Left hindlimb (tissue), 1 donor: ENCODE measurements around the gene SLC25A17.
"Not testable (repeated sequence)": the region's sequence is repeated elsewhere in the genome, so short reads cannot be mapped to it uniquely, and the experiment has no call there.

Experiments
- DNase-seq: peaks from one replicate; pipeline ENCODE4 v3.0.0-alpha.2; 2018

The SLC25A17 gene

DNA sequence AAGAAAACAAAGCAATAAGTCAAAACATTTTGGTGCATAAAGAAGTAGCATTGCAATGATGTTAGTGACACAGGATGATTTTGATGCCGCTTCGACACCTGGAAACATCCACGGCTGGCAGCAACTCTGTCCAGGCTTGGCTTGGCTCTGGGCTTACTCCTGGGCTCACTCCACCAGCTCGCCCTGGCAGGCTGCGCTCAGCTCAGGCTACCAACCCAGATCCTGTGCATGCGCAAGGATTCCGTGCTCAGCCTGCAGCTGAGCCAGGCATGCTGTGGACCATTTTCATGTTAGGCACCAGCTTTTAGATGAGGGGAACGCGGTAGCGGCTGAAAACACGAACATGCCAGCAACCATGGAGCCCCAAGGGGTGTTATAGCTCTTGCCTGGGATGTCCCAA, 66.0 kb downstream of the SLC25A17 start:
- no peak for DNase-seq

- no peak for DNase-seq
These were observed 67.9 kb downstream of the SLC25A17 start for GRCh38 chr22:40751250-40751649.

- DNase-seq, result no peak
These were observed 69.3 kb downstream of the SLC25A17 start for GRCh38 chr22:40749829-40750228.

- DNase-seq, result no peak
These were observed 70.5 kb downstream of the SLC25A17 start for GRCh38 chr22:40748388-40749355.

GRCh38 chr22:40747361-40747760, 71.8 kb downstream of the SLC25A17 start:
- no peak for DNase-seq

- no peak for DNase-seq
These were observed 72.5 kb downstream of the SLC25A17 start for GRCh38 chr22:40746428-40747220.

GRCh38 chr22:40743768-40744167, 75.4 kb downstream of the SLC25A17 start:
- no peak for DNase-seq

- DNase-seq, result no peak
These were observed 78.0 kb downstream of the SLC25A17 start for GRCh38 chr22:40741116-40741515.

DNA sequence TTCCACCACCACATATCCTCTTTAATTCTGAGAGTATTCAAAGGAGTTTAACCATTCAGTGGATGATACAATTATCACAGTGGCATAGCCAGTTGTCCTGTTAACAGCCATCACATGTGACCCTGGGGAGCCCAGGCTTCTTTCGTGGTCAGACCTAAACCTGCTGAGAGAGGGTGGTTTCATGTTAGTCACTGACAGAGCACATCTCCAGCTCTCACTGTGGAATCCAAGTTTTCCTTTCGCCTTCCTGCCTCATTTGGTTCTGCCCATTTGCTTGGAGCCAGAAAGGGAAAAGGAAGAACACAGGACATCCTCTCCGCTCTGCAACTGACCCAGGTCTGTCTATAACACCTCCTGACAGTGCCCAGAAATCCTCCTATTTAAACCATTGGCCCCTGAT, 79.4 kb downstream of the SLC25A17 start:
- DNase-seq, result no peak

DNA sequence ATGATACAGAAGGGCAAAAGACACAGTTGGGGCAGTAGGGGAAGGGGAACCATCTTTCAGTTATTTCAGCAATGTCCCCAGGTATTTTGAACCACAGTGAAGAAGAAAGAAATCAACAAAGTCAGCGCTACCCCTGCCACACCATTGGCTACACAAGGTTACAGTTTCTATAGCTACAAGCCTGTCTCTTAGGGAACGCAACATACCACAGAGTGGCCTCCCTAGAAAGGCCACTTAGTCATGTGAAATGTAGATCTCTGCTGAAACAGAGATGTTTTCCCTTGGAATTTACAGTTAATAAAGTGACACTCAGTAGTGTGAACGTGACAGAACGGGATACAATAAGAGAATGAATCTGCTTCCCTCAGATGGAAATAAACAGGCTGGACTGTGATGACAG, 85.2 kb downstream of the SLC25A17 start:
- DNase-seq, result no peak

DNA sequence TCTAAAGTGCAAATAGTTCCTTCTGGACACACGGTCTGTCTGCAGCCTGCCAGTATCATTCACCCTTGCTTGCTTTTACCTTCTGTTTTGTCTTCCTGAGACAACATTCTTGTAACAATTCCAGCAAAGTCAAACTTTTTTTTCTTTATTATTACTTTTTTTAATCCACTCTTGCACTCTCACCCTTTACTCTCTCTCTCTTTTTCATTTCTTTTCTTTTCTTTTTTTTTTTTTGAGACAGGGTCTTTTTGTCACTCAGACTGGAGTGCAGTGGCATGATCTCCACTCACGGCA, 86.2 kb downstream of the SLC25A17 start:
- DNase-seq, result no peak

- no peak for DNase-seq
These were observed 89.9 kb downstream of the SLC25A17 start for GRCh38 chr22:40729284-40729683.

- no peak for DNase-seq
These were observed 90.4 kb downstream of the SLC25A17 start for GRCh38 chr22:40728731-40729189.

DNA sequence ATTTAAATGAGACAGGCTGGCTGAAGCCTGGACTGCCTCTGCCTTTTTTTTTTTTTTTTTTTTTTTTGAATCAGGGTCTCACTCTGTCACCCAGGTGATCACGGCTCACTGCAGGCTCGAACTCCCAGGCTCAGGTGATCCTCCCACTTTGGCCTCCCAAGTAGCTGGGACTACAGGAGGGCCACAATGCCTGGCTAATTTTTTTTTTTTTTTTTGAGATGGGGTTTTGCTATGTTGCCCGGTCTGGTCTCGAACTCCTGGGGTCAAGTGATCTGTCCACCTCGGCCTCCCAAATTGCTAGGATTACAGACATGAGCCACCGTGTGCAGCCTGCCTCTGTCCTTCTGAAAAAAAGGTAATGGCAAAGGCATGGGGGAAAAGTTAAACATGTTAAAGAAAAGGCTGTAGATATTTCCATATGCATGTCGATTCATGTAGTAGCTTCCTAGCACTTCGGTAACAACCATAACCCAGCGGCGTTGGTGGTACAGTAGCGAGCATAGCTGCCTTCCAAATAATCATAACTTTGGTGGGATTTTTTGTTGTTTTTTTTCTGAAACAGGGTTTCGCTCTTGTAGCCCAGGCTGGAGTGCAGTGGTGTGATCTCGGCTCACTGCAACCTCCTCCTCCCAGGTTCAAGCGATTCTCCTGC, 91.1 kb downstream of the SLC25A17 start:
- no peak for DNase-seq

DNA sequence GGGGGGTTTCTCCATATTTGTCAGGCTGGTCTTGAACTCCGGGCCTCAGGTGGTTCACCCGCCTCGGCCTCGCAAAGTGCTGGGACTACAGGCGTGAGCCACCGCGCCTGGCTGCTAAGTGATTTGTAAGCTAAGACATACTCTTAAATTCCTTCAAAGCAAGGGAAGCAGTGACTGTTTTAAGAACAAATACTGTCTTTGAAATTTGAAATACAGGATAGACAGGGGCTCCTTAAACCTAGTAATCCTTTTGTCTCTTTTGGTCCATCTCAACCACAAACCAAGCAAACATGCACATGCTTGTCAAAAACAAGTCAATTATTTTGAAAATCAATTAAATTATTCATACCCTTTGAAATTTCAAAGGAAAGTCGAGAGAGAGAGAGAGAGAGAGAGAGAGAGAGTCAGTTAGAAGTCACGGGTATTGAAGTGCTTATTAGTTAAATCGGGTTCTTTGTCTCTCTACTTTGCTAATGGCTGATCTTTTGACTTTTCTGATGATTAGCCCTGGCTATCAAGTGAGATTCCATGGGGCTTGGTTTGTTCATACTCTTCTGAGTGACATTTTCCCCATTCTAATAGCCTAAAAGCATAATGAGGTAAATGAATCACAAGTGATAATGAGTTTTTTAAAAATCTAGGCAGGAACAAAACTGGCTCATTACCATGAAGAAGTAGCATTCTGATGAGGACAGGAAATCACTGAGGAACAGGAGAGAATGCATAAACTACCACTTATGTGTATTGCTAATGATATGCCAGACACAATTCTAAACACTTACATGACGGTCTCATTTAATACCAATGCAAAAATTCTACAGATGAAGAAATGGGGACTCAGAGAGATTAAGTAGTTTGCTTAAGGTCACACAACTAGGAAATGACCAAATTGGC, 91.8 kb downstream of the SLC25A17 start:
- no peak for DNase-seq

DNA sequence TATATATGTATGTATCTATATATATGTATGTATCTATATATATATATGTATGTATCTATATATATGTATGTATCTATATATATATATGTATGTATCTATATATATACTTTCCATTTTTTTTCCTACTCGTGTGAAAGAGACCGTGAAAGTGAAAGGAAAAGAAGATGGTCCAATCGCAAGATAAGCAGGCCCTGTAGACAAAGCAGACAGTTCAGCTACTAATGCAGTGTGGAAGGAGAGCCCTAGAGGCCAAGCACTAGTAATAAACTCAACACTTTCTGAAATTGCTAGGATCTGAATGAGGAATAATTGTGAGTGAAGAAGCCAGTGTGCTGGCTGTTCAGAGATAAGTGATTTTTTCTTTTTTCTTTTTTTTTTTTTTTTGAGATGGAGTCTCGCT, 92.6 kb downstream of the SLC25A17 start:
- DNase-seq, result no peak

- DNase-seq, result no peak
These were observed 95.7 kb downstream of the SLC25A17 start for GRCh38 chr22:40723396-40723933.

DNA sequence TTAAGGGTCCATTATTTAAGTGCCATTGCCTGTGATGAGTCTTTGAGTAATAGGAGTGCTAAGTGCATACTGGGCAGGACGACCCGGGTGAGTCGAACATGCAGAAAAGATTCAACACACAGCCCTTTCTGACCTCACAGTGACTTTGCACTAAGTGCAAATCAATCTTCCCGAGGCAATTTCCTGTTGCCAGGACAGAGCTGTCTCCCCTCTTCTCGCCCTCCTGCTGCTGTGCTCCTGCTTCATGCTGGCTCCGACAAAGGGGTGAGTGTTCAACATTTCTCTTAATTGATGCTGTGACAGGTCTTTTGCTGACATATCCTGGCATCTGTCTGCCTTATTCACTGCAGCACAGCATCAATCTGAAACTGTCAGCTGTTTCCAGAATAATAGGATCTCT, 97.9 kb downstream of the SLC25A17 start:
- no peak for DNase-seq

DNA sequence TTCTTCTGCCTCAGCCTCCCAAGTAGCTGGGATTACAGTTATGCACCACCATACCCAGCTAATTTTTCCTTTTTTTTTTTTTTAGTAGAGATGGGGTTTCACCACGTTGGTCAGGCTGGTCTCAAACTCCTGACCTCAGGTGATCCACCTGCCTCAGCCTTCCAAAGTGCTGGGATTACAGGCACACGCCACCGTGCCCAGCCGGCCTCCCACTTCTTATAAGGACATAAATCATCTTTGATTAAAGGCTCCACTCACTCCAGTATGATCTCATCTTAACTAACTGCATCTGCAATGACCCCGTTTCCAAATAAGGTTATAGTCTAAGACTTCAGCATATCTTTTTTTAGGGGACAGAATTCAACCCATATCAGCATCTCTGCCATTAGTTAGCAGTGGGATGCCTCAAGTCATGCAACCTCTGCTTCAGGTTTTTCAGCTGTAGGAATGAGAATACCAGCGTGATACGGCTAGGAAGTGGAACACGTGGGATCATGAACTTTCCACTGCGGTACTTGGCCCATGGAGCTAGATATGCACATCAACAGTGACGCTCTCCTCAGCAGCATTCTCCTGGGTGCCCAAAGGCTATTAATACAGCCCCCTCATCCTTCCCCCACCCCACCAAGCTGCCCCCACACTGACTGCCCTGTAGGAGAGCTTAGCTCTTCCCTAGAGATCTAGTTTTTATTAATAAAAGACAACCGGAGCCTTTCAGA, 98.4 kb downstream of the SLC25A17 start:
- no peak for DNase-seq

GRCh38 chr22:40720156-40720537, 99.0 kb downstream of the SLC25A17 start:
- DNase-seq, result not testable (repeated sequence)
